T-helper 2 cell treated with Interferon-gamma antibody and Interleukin-4, amounts not matched to agents 100 ng/mL and 5 ng/mL, for 36 hours (primary cell): ENCODE measurements around the gene SLC22A23. TPM values are rescaled to one million over a fixed set of nuclear protein-coding genes. Genes with fewer than 3 reads are reported as not detected.

ENCODE experiments used
- intact Hi-C: fragments of 100-400 bp; cut with micrococcal nuclease; formaldehyde crosslinking; loops from one replicate; pipeline ENCODE4 v1.15.1; 2023
- total RNA-seq: library from RNA; stranded (reverse); gene quantifications from 2 replicates; pipeline ENCODE4 v1.2.3, GENCODE V29; 2022

The SLC22A23 gene
- total RNA-seq, 1 donor from 2014 or later = 0.27 TPM

GRCh38 chr6:3287976-3288707, 168.7 kb downstream of the SLC22A23 start:
- intact Hi-C loops = no loop called here

- intact Hi-C loops = no loop called here
Measured at GRCh38 chr6:3287308-3287707, 169.5 kb downstream of the SLC22A23 start.

GRCh38 chr6:3286641-3287171, 170.1 kb downstream of the SLC22A23 start:
- intact Hi-C loops = no loop called here

- intact Hi-C loops = no loop called here
Measured at GRCh38 chr6:3285732-3286131, 171.1 kb downstream of the SLC22A23 start.

- intact Hi-C loops = no loop called here
Measured at GRCh38 chr6:3285049-3285639, 171.7 kb downstream of the SLC22A23 start.

GRCh38 chr6:3284436-3284876, 172.4 kb downstream of the SLC22A23 start:
- intact Hi-C loops = no loop called here

GRCh38 chr6:3283641-3284435, 173.0 kb downstream of the SLC22A23 start:
- intact Hi-C loops = no loop called here

- intact Hi-C loops = no loop called here
Measured at GRCh38 chr6:3283241-3283640, 173.6 kb downstream of the SLC22A23 start.

GRCh38 chr6:3282476-3283236, 174.2 kb downstream of the SLC22A23 start:
- intact Hi-C loops = no loop called here

- intact Hi-C loops = no loop called here
Measured at GRCh38 chr6:3281631-3282475, 175.0 kb downstream of the SLC22A23 start.

- intact Hi-C loops = no loop called here
Measured at GRCh38 chr6:3280866-3281465, 175.9 kb downstream of the SLC22A23 start.

GRCh38 chr6:3280091-3280490, 176.8 kb downstream of the SLC22A23 start:
- intact Hi-C loops = no loop called here

GRCh38 chr6:3278691-3279090, 178.2 kb downstream of the SLC22A23 start:
- intact Hi-C loops = loop anchor here (1.0 to 10.0 kb wide), 4 partner anchors 180 to 716 kb away; no protein-coding TSS in a partner anchor

GRCh38 chr6:3277851-3278416, 178.9 kb downstream of the SLC22A23 start:
- intact Hi-C loops = loop anchor here (2.0 to 10.0 kb wide), 3 partner anchors 181 to 717 kb away; no protein-coding TSS in a partner anchor

- intact Hi-C loops = loop anchor here (5.0 to 10.0 kb wide), 2 partner anchors 235 to 718 kb away; no protein-coding TSS in a partner anchor
Measured at GRCh38 chr6:3277251-3277650, 179.6 kb downstream of the SLC22A23 start.

- intact Hi-C loops = loop anchor here (5.0 to 10.0 kb wide), 2 partner anchors 236 to 718 kb away; no protein-coding TSS in a partner anchor
Measured at GRCh38 chr6:3276174-3277167, 180.4 kb downstream of the SLC22A23 start.

GRCh38 chr6:3273707-3274521, 182.9 kb downstream of the SLC22A23 start:
- intact Hi-C loops = loop anchor here (10.0 kb wide), 1 partner anchor 721 kb away; no protein-coding TSS in a partner anchor
